Measurements from ENCODE around the gene MEX3C. TPM values are rescaled to one million over a fixed set of nuclear protein-coding genes. Genes with fewer than 3 reads are reported as not detected.

Gene MEX3C
- total RNA-seq, 1 donor from 2014 or later, result 38.7 TPM

- no peak for DNase-seq (ENCODE audit: low spot score)
Measured at GRCh38 chr18:51153659-51154371, 43.7 kb downstream of the MEX3C start.

DNA sequence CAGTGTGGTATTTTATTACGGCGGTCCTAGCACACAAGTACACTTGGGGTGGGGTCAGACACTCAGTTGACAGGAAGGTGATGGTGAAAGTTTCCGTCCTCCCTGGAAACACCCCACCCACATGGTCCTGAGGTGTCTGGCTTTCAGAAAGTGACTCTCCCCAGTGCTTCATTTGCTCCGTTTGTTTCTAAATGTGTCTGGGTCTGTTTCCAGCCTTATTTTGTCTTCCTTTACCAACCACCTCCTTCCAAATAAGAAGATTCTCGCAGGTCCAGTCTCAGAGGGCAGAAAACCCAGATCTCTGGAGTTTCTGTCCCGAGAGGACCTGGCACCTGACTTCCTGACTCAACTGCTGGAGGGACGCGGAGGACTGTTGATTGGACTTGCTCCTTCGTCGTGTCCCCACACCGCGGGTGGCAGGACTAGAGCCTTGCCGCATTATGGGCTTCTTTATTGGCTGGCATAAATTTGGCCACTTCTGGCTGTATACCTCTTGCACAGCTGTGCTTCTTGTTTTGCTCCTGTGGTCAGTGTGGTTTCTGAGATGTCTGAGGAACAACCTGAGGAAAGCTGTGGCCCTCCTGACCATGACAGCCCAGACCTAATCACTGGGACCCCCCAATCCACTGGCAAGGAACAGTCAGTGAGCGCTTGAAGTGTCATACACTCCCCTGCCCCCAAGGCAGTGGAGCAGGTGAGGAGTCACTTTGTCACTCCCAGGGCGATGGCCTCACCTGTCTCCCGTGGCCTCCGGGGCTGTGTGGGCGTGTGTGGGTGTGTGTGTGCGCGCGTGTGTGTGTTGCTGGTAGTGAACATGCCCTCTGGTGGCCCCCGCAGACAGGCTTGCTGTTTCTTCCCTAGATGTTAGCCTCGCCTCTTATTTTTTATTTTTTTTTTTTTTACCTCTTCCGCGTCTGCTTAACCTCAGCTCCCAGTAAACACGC lies 45.6 kb downstream of the MEX3C start:
- DNase-seq (ENCODE audit: low spot score), result no peak

DNA sequence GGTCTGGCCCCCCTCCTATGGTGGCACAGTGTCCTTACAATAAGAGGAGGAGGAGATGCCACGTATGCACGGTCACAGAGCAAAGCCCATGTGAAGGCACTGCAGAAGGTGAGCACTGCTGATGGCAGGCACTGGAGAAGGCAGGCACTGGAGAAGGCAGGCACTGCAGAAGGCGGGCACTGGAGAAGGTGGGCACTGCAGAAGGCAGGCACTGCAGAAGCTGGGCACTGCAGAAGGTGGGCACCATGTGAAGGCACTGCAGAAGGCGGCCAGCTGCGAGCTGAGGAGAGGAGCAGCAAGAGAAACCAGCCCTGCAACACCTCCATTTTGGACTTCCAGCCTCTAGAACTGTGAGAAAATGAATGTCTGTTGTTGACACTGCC lies 46.3 kb downstream of the MEX3C start:
- no peak for DNase-seq (ENCODE audit: low spot score)

DNA sequence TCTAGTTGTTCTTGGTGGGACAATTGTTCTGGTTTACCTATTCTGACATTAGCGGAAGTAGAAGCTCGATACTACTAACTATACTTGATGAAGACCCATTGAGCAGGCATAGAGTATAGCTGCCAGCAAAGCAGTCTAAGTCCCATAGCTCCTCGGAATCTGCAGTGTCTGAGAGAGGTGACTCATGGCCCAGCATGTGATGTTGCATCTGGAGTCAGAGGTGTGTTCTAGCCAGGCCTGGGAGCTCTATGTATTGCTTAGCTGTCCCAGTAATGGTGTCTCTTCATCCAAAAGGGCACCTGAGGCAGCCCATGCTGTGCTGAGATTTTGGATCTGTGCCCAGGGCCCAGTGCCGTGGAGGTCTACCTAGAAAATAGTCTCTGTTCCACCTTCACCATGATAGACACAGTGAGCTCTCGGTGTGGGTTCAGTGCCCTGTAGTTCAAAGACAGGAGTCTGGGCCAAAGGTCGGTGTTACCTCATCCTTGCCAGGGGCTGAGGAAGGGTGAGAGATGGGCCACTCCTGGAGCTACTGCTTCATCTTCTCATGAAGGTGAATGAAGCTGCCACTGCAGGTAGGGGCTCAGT lies 47.3 kb downstream of the MEX3C start:
- DNase-seq (ENCODE audit: low spot score), result no peak

- no peak for DNase-seq (ENCODE audit: low spot score)
Measured at GRCh38 chr18:51149670-51150069, 47.8 kb downstream of the MEX3C start.

GRCh38 chr18:51146909-51147308 lies 50.6 kb downstream of the MEX3C start:
- DNase-seq (ENCODE audit: low spot score), result no peak

GRCh38 chr18:51138936-51139335 lies 58.5 kb downstream of the MEX3C start:
- DNase-seq (ENCODE audit: low spot score), result no peak

DNA sequence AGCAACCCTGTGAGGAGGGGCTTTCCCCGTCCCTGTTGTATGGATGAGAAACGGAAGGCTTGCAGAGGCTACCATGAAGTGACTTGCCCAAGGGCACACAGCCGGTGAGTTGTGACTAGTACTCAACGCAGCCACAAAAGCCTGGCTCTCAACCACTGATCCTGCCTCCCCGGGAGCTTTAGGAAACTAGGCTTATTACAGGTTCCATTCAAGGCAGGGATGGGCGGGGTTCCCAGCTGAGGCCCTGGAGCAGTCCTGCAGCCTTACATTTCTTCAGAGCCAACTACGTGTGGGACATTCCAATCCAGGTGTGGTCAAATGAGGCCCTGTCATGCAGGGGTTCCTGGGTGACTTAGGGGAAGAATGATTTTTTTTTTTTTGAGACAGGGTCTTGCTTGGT lies 59.6 kb downstream of the MEX3C start:
- DNase-seq (ENCODE audit: low spot score), result no peak

GRCh38 chr18:51137026-51137729 lies 60.3 kb downstream of the MEX3C start:
- no peak for DNase-seq (ENCODE audit: low spot score)

DNA sequence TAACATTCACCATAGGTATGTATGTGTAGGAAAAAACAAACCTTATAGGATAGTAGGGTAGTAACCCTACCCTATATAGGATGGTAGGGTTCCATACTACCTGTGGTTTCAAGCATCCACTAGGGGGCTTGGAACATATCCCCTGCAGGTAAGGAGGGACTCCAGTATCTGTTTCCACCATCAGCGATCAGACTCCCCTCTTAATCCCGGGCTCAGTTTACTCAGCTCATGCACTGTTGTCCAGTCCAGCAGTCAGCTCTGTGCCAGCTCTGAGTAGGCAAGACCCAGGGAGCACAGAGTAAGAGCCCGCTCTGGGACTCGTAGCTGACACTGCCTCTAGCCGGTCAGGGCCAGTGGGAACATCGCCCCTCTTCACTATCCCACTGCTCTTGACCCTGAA lies 61.7 kb downstream of the MEX3C start:
- no peak for DNase-seq (ENCODE audit: low spot score)

DNA sequence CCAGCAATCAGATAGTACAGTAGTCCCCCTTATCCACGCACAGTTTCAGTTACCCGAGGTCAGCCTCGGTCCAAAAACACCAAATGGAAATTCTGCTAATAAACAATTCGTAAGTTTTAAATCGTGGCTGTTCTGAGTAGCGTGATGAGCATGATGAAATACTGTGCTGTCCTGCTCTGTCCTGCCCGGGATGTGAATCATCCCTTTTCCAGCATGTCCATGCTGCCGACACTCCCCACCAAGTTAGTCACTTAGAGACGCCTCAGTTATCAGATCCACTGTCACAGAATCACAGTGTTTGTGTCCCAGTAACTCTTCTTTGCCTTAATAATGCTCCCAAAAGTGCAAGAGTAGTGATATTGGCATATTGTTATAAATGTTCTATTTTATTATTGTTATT lies 62.1 kb downstream of the MEX3C start:
- DNase-seq (ENCODE audit: low spot score), result no peak

DNA sequence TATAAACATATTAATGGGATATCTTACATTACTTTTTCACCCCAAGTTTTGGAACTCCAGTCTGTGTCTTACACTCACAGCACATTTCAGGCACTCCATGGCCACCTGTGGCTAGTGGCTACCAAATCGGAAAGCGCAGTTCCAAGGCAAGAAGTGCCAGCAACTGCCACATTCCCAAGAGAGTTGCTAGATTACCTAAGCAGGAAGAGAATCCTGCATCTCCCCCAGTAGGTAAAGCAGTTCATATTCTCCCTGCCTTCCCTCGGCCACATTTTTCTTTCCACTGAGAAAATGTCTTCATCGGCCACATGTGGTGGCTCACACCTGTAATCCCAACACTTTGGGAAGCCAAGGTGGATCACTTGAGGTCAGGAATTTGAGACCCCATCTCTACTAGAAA lies 62.8 kb downstream of the MEX3C start:
- no peak for DNase-seq (ENCODE audit: low spot score)

GRCh38 chr18:51133580-51134160 lies 63.8 kb downstream of the MEX3C start:
- no peak for DNase-seq (ENCODE audit: low spot score)

GRCh38 chr18:51132256-51132935 lies 65.1 kb downstream of the MEX3C start:
- DNase-seq (ENCODE audit: low spot score), result no peak

DNA sequence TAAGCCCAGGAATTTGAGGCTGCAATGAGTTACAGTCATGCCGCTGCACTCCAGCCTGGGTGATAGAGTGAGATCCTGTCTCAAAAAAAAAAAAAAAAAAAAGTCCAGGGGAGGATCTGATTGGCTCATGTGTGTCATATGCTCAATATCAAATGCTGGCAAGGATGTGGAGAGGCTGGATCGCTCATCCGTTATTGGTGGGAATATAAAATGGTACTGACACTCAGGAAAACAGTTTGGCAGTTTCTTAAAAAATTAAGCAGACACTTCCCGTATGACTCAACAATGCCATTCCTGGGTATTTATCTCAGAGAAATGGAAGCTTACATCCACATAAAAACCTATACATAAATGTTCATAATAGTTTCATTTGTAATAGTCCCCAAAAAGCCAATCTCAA lies 68.9 kb downstream of the MEX3C start:
- no peak for DNase-seq (ENCODE audit: low spot score)

DNA sequence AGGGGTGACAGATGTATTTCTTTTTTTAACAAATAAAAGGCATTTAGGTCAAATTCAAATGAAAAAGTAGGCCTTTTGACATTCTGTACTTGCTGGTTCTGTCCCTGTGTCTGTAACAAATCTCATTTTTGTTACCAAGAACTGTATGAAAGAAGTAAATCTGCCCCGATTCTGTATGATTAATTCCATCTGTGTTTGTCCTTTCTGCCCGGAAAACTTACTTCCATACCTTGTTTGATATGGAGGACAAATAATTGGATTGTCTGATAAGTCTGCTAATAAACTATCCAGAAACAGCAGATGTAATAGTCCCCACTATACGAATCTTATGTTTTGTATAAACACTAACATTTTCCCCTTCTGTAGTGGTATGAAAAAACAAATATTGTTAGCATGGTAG lies 69.8 kb downstream of the MEX3C start:
- DNase-seq (ENCODE audit: low spot score), result no peak

DNA sequence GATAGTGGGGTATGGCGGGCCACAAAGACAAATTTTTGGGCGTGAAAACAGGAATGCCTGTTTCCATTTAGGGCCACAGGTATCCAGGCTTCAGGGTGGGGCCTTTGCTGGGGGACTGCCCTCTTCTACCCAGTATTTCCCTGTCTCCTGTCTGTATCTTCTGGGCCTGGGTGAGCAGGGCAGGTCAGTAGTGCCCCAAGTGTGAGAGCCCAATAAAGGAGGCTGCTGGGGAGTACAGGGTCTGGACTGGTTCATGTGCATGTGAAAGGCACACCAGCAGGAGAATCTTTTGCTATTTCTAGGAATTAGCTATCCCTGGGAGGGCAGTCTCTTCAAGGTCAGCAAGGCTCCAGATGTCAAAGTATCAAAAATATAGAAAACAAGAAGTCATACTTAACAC lies 71.5 kb downstream of the MEX3C start:
- DNase-seq (ENCODE audit: low spot score), result no peak
